HepG2 (cell line): ENCODE measurements around the gene DAB2.

Source experiments
- ADNP ChIP-seq: sonication (generic); formaldehyde crosslinking; IDR thresholded peaks from 2 replicates; pipeline ENCODE4 v1.4.0; 2020; ENCODE audit warnings: missing genetic modification reagents
- CTCF ChIP-seq: sonication (generic); formaldehyde crosslinking; IDR thresholded peaks from 2 replicates; pipeline ENCODE4 v1.5.0; 2020; ENCODE audit warnings: mild to moderate bottlenecking, missing genetic modification reagents, moderate library complexity
- EP300 ChIP-seq, 3 experiments: sonication (generic) in 1 of 3; formaldehyde crosslinking in 1 of 3; IDR thresholded peaks; 2 replicates each; pipeline versions ENCODE4 v1.5.1 to v1.6.1; 2011 to 2020; ENCODE audit warnings: low read depth in 2 of 3, low read length in 2 of 3, borderline replicate concordance in 1 of 3, improper control_type of control experiment in 1 of 3, mild to moderate bottlenecking in 1 of 3, missing genetic modification reagents in 1 of 3, moderate library complexity in 1 of 3
- FOXP4 ChIP-seq: sonication (generic); formaldehyde crosslinking; IDR thresholded peaks from 2 replicates; pipeline ENCODE4 v1.4.0; 2020; ENCODE audit warnings: missing genetic modification reagents
- MAFK ChIP-seq, 2 experiments: IDR thresholded peaks in 1 of 2; conservative IDR thresholded peaks in 1 of 2; 2 replicates each; pipeline ENCODE4 v1.6.1; 2011; ENCODE audit warnings: improper control_type of control experiment in 2 of 2, low read length in 2 of 2
- MZF1 ChIP-seq: sonication (generic); formaldehyde crosslinking; IDR thresholded peaks from 2 replicates; pipeline ENCODE4 v1.8.1; 2023; ENCODE audit warnings: mild to moderate bottlenecking, missing genetic modification reagents, borderline replicate concordance
- REST ChIP-seq, 2 experiments: IDR thresholded peaks; 2 replicates each; pipeline ENCODE4 v1.6.1; 2011 to 2012; ENCODE audit warnings: low read length in 2 of 2, borderline replicate concordance in 1 of 2, low read depth in 1 of 2, mild to moderate bottlenecking in 1 of 2, moderate library complexity in 1 of 2
- SIN3A ChIP-seq: IDR thresholded peaks from 2 replicates; pipeline ENCODE4 v1.6.1; 2011; ENCODE audit warnings: low read depth, mild to moderate bottlenecking, control low read depth, low read length, borderline replicate concordance
- ZBTB2 ChIP-seq: sonication (generic); formaldehyde crosslinking; IDR thresholded peaks from 2 replicates; pipeline ENCODE4 v1.8.0; 2022; ENCODE audit warnings: low read depth, missing genetic modification reagents

- no peak for TF ChIP-seq ZBTB2 (CRISPR knock-in tag)
- no peak for TF ChIP-seq FOXP4 (CRISPR knock-in tag)
- TF ChIP-seq CTCF: no peak
- no peak for TF ChIP-seq EP300 (IDR thresholded peaks at IDR 0.05; ENCODE audit: low read depth in 2 of 2, low read length in 2 of 2)
- no peak for TF ChIP-seq EP300 (CRISPR knock-in tag; IDR thresholded peaks at IDR 0.05; ENCODE audit: borderline replicate concordance)
- TF ChIP-seq ADNP: no peak
- no peak for TF ChIP-seq MZF1 (CRISPR knock-in tag)
- TF ChIP-seq SIN3A: no peak
- TF ChIP-seq MAFK (conservative IDR thresholded peaks at IDR 0.05 in 1 of 2, IDR thresholded peaks at IDR 0.05 in 1 of 2; ENCODE audit: low read length in 2 of 2): no peak
- no peak for TF ChIP-seq REST (IDR thresholded peaks at IDR 0.05; ENCODE audit: borderline replicate concordance in 1 of 2, low read depth in 1 of 2, low read length in 2 of 2)
These were observed 17.1 kb upstream of the DAB2 start for GRCh38 chr5:39441838-39442237.
